ENCODE data around the gene EML6. TPM values are rescaled to one million over a fixed set of nuclear protein-coding genes. Genes with fewer than 3 reads are reported as not detected.

The EML6 gene
- total and polyA plus RNA-seq, 4 donors: 0.94 to 5.1 (median 2.0) TPM

- H3K9me3 ChIP-seq (ENCODE audit: control insufficient read depth in 4 of 4, insufficient read depth in 3 of 4, low read length in 3 of 4): peaks cover 0 to 8% (median 0%) of the 10 kb centered on the region in 4 donors
- H3K36me3 ChIP-seq (ENCODE audit: control insufficient read depth in 4 of 4, insufficient read depth in 4 of 4, low read length in 4 of 4): no peaks in the 10 kb centered on the region
- H3K9ac ChIP-seq (ENCODE audit: insufficient read depth in 1 of 2, low read length in 2 of 2): no peak overlapping the region
- no peak overlapping the region for H3K4me3 ChIP-seq
- TF ChIP-seq, protein P1, sequence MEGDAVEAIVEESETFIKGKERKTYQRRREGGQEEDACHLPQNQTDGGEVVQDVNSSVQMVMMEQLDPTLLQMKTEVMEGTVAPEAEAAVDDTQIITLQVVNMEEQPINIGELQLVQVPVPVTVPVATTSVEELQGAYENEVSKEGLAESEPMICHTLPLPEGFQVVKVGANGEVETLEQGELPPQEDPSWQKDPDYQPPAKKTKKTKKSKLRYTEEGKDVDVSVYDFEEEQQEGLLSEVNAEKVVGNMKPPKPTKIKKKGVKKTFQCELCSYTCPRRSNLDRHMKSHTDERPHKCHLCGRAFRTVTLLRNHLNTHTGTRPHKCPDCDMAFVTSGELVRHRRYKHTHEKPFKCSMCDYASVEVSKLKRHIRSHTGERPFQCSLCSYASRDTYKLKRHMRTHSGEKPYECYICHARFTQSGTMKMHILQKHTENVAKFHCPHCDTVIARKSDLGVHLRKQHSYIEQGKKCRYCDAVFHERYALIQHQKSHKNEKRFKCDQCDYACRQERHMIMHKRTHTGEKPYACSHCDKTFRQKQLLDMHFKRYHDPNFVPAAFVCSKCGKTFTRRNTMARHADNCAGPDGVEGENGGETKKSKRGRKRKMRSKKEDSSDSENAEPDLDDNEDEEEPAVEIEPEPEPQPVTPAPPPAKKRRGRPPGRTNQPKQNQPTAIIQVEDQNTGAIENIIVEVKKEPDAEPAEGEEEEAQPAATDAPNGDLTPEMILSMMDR (IDR thresholded peaks at IDR 0.05; ENCODE audit: control extremely low read depth, extremely low read depth): no peak
- no peaks in the 10 kb centered on the region for H3K27me3 ChIP-seq (ENCODE audit: control insufficient read depth in 3 of 3, insufficient read depth in 3 of 3, low read length in 2 of 3)
- WGBS, 2 donors: 87 to 92% methylated on average over 10 of the region's 10 CpGs
- DNase-seq: no peak
- H3K27ac ChIP-seq (ENCODE audit: low read depth in 1 of 2, low read length in 1 of 2): no peak overlapping the region
- no peaks in the 10 kb centered on the region for H3K4me1 ChIP-seq (ENCODE audit: control insufficient read depth in 5 of 5, insufficient read depth in 5 of 5, low read length in 5 of 5)
- no peak for ATAC-seq (ENCODE audit: insufficient read depth, low FRiP score)
Measured at GRCh38 chr2:54771166-54771885, 47.9 kb downstream of the EML6 start.

GRCh38 chr2:54772110-54772509, 48.6 kb downstream of the EML6 start:
- Histone ChIP-seq H3K27ac (ENCODE audit: low read depth in 1 of 2, low read length in 1 of 2) (no peak overlapping the region), H3K27me3 (ENCODE audit: control insufficient read depth in 3 of 3, insufficient read depth in 3 of 3, low read length in 2 of 3) (no peaks in the 10 kb centered on the region), H3K9me3 (ENCODE audit: control insufficient read depth in 4 of 4, insufficient read depth in 3 of 4, low read length in 3 of 4) (peaks cover 0 to 8% (median 0%) of the 10 kb centered on the region in 4 donors), H3K4me3 (no peak overlapping the region), H3K4me1 (ENCODE audit: control insufficient read depth in 5 of 5, insufficient read depth in 5 of 5, low read length in 5 of 5) (no peaks in the 10 kb centered on the region), H3K9ac (ENCODE audit: insufficient read depth in 1 of 2, low read length in 2 of 2) (no peak overlapping the region), H3K36me3 (ENCODE audit: control insufficient read depth in 4 of 4, insufficient read depth in 4 of 4, low read length in 4 of 4) (no peaks in the 10 kb centered on the region)
- TF ChIP-seq, protein P1 (IDR thresholded peaks at IDR 0.05; ENCODE audit: control extremely low read depth, extremely low read depth): no peak
- WGBS, 2 donors: 75 to 84% methylated on average over 3 of the region's 3 CpGs
- no peak for DNase-seq
- no peak for ATAC-seq (ENCODE audit: insufficient read depth, low FRiP score)

DNA sequence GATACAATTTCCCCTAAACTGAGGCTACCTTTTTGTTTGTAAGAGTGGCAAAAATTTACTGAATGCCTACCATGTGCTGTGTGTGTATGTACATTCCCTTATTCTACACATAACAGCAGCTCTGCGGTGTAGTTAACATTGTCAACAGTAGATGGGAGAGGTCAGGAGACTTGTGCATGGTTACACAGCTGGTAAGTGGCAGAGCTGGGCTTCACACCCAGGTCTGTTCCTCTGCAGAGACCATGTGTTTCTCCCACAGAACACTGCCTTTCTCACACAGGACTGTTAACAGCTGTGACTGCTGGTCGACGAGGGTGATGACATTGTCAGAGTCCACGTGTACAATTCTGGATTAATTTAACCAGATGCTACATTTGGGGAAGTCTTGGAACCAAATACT, 49.1 kb downstream of the EML6 start:
- no peak overlapping the region for H3K9ac ChIP-seq (ENCODE audit: insufficient read depth in 1 of 2, low read length in 2 of 2)
- TF ChIP-seq, protein P1 (IDR thresholded peaks at IDR 0.05; ENCODE audit: control extremely low read depth, extremely low read depth): no peak
- no peaks in the 10 kb centered on the region for H3K4me1 ChIP-seq (ENCODE audit: control insufficient read depth in 5 of 5, insufficient read depth in 5 of 5, low read length in 5 of 5)
- peaks cover 0 to 8% (median 0%) of the 10 kb centered on the region in 4 donors for H3K9me3 ChIP-seq (ENCODE audit: control insufficient read depth in 4 of 4, insufficient read depth in 3 of 4, low read length in 3 of 4)
- ATAC-seq (ENCODE audit: insufficient read depth, low FRiP score) (no peak), DNase-seq (no peak)
- no peak overlapping the region for H3K4me3 ChIP-seq
- H3K36me3 ChIP-seq (ENCODE audit: control insufficient read depth in 4 of 4, insufficient read depth in 4 of 4, low read length in 4 of 4): no peaks in the 10 kb centered on the region
- no peaks in the 10 kb centered on the region for H3K27me3 ChIP-seq (ENCODE audit: control insufficient read depth in 3 of 3, insufficient read depth in 3 of 3, low read length in 2 of 3)
- 83 to 93% methylated on average over 4 of the region's 4 CpGs for WGBS, 2 donors
- no peak overlapping the region for H3K27ac ChIP-seq (ENCODE audit: low read depth in 1 of 2, low read length in 1 of 2)
